Muscle of arm (tissue), 12 donors: ENCODE measurements around the gene C11orf42. TPM values are rescaled to one million over a fixed set of nuclear protein-coding genes. Genes with fewer than 3 reads are reported as not detected.
"Not testable (repeated sequence)": the region's sequence is repeated elsewhere in the genome, so short reads cannot be mapped to it uniquely, and the experiment has no call there.

Experiments
- DNase-seq: peaks from one replicate; pipeline ENCODE4 v3.0.0-alpha.2; 2013
- polyA plus RNA-seq, 12 donors: library from polyadenylated mRNA; unstranded; fragments of 120-200 nt; gene quantifications; one replicate each; pipeline ENCODE4 v1.2.1, GENCODE V29; 2013; ENCODE audit not compliant: insufficient read length in 12 of 12

The C11orf42 gene
- polyA plus RNA-seq, 12 donors, result 0.11 to 0.58 (median 0.25) TPM; not detected in 3

- no peak for DNase-seq
These were observed 14.0 kb downstream of the C11orf42 start for GRCh38 chr11:6219359-6219758.

GRCh38 chr11:6223854-6224253, 18.5 kb downstream of the C11orf42 start:
- DNase-seq, result no peak

- no peak for DNase-seq
These were observed 19.1 kb downstream of the C11orf42 start for GRCh38 chr11:6224421-6224820.

- no peak for DNase-seq
These were observed 19.7 kb downstream of the C11orf42 start for GRCh38 chr11:6225024-6225423.

GRCh38 chr11:6225896-6226295, 20.5 kb downstream of the C11orf42 start:
- DNase-seq, result no peak

- no peak for DNase-seq
These were observed 23.2 kb downstream of the C11orf42 start for GRCh38 chr11:6228520-6228919.

GRCh38 chr11:6229911-6230310, 24.6 kb downstream of the C11orf42 start:
- no peak for DNase-seq

- no peak for DNase-seq
These were observed 27.5 kb downstream of the C11orf42 start for GRCh38 chr11:6232899-6233298.

- no peak for DNase-seq
These were observed 28.6 kb downstream of the C11orf42 start for GRCh38 chr11:6233984-6234386.

- peak; percentile 99 for DNase-seq
These were observed 29.2 kb downstream of the C11orf42 start, which contains the start of gene FHIP1B for GRCh38 chr11:6234387-6235107. TSS of gene FHIP1B (minus strand) at chr11:6234636. CDS start at chr11:6224516, 10,120 bp downstream.

GRCh38 chr11:6237266-6237665, 31.9 kb downstream of the C11orf42 start:
- no peak for DNase-seq

- no peak for DNase-seq
These were observed 32.5 kb downstream of the C11orf42 start for GRCh38 chr11:6237761-6238302.

GRCh38 chr11:6238902-6239301, 33.5 kb downstream of the C11orf42 start, which contains the start of gene CNGA4:
TSS of gene CNGA4 (plus strand) at chr11:6239089. CDS start at chr11:6239207, 118 bp downstream.
- no peak for DNase-seq

- no peak for DNase-seq
These were observed 34.8 kb downstream of the C11orf42 start for GRCh38 chr11:6240139-6240538.

- DNase-seq, result no peak
These were observed 35.4 kb downstream of the C11orf42 start for GRCh38 chr11:6240781-6241180.

- DNase-seq, result no peak
These were observed 36.0 kb downstream of the C11orf42 start for GRCh38 chr11:6241316-6241715.

GRCh38 chr11:6245536-6245935, 40.2 kb downstream of the C11orf42 start:
- no peak for DNase-seq

- DNase-seq, result no peak
These were observed 42.9 kb downstream of the C11orf42 start for GRCh38 chr11:6248248-6248647.

- not testable (repeated sequence) for DNase-seq
These were observed 43.5 kb downstream of the C11orf42 start for GRCh38 chr11:6248897-6249296.

- DNase-seq, result no peak
These were observed 44.6 kb downstream of the C11orf42 start for GRCh38 chr11:6249770-6250555.

GRCh38 chr11:6251120-6251733, 45.9 kb downstream of the C11orf42 start:
- DNase-seq, result peak; percentile 69

GRCh38 chr11:6251990-6252473, 46.7 kb downstream of the C11orf42 start:
- no peak for DNase-seq
